Prostate gland (tissue), 2 donors: Measurements from ENCODE around the gene CACNG6.

Experiments used
- CTCF ChIP-seq, 4 experiments: fragments of 200-600 bp in 2 of 4; fragments of 450-650 bp in 2 of 4; sonication (generic) in 2 of 4; IDR thresholded peaks; 1 replicate in 3 of 4; 2 replicates in 1 of 4; pipeline ENCODE4 v1.5.1; 2016 to 2019; ENCODE audit warnings: antibody characterized with exemption in 4 of 4, mild to moderate bottlenecking in 2 of 4, moderate library complexity in 2 of 4
- POLR2AphosphoS5 ChIP-seq: sonication (generic); formaldehyde crosslinking; IDR thresholded peaks from one replicate; pipeline ENCODE4 v1.6.1; 2017; ENCODE audit warnings: antibody characterized with exemption

- no peak for TF ChIP-seq CTCF (IDR thresholded peaks at IDR 0.05)
- no peak for TF ChIP-seq POLR2AphosphoS5
These were observed 8.8 kb upstream of the CACNG6 start for GRCh38 chr19:53982611-53983010.
